ENCODE measurements around the gene PRELID1. TPM values are rescaled to one million over a fixed set of nuclear protein-coding genes. Genes with fewer than 3 reads are reported as not detected.

The PRELID1 gene
- total RNA-seq, 1 experiment from 2014 or later, result 924 TPM

- Histone ChIP-seq H3K36me3 (peaks cover 35% of the 10 kb centered on the region), H3K27me3 (no peaks in the 10 kb centered on the region), H3K9me3 (no peaks in the 10 kb centered on the region), H3K4me3 (no peak overlapping the region)
- no peak for DNase-seq
Observed at GRCh38 chr5:177320879-177321278, 17.3 kb downstream of the PRELID1 start.

GRCh38 chr5:177325868-177326381, 22.3 kb downstream of the PRELID1 start:
- H3K4me3 ChIP-seq, result no peak overlapping the region
- no peaks in the 10 kb centered on the region for H3K9me3 ChIP-seq
- DNase-seq, result no peak
- H3K27me3 ChIP-seq, result no peaks in the 10 kb centered on the region
- peaks cover 45% of the 10 kb centered on the region for H3K36me3 ChIP-seq

GRCh38 chr5:177327539-177328522, 24.2 kb downstream of the PRELID1 start:
- H3K4me3 ChIP-seq, result peak overlapping the region; percentile 18
- peak; percentile 91 for DNase-seq
- peaks cover 55% of the 10 kb centered on the region for H3K36me3 ChIP-seq
- H3K9me3 ChIP-seq, result no peaks in the 10 kb centered on the region
- H3K27me3 ChIP-seq, result no peaks in the 10 kb centered on the region

GRCh38 chr5:177328545-177329231, 25.1 kb downstream of the PRELID1 start:
- Histone ChIP-seq H3K27me3 (no peaks in the 10 kb centered on the region), H3K4me3 (no peak overlapping the region), H3K36me3 (peaks cover 63% of the 10 kb centered on the region), H3K9me3 (no peaks in the 10 kb centered on the region)
- no peak for DNase-seq

- Histone ChIP-seq H3K36me3 (peaks cover 70% of the 10 kb centered on the region), H3K9me3 (no peaks in the 10 kb centered on the region), H3K4me3 (no peak overlapping the region), H3K27me3 (no peaks in the 10 kb centered on the region)
- DNase-seq, result no peak
Observed at GRCh38 chr5:177329883-177330282, 26.3 kb downstream of the PRELID1 start.

- Histone ChIP-seq H3K9me3 (no peaks in the 10 kb centered on the region), H3K36me3 (peaks cover 74% of the 10 kb centered on the region), H3K27me3 (no peaks in the 10 kb centered on the region), H3K4me3 (no peak overlapping the region)
- DNase-seq, result no peak
Observed at GRCh38 chr5:177330991-177331842, 27.6 kb downstream of the PRELID1 start.

GRCh38 chr5:177332031-177332895, 28.7 kb downstream of the PRELID1 start:
- Histone ChIP-seq H3K4me3 (no peak overlapping the region), H3K36me3 (peaks cover 79% of the 10 kb centered on the region), H3K9me3 (no peaks in the 10 kb centered on the region), H3K27me3 (no peaks in the 10 kb centered on the region)
- no peak for DNase-seq

- no peak for DNase-seq
- no peaks in the 10 kb centered on the region for H3K9me3 ChIP-seq
- no peak overlapping the region for H3K4me3 ChIP-seq
- peaks cover 85% of the 10 kb centered on the region for H3K36me3 ChIP-seq
- H3K27me3 ChIP-seq, result no peaks in the 10 kb centered on the region
Observed at GRCh38 chr5:177332896-177333260, 29.3 kb downstream of the PRELID1 start.

GRCh38 chr5:177333420-177334154, 30.0 kb downstream of the PRELID1 start:
- Histone ChIP-seq H3K36me3 (peaks cover 87% of the 10 kb centered on the region), H3K9me3 (no peaks in the 10 kb centered on the region), H3K4me3 (no peak overlapping the region), H3K27me3 (no peaks in the 10 kb centered on the region)
- no peak for DNase-seq

GRCh38 chr5:177334155-177334551, 30.6 kb downstream of the PRELID1 start:
- Histone ChIP-seq H3K27me3 (no peaks in the 10 kb centered on the region), H3K36me3 (peaks cover 86% of the 10 kb centered on the region), H3K4me3 (no peak overlapping the region), H3K9me3 (no peaks in the 10 kb centered on the region)
- DNase-seq, result no peak

- no peaks in the 10 kb centered on the region for H3K9me3 ChIP-seq
- no peaks in the 10 kb centered on the region for H3K27me3 ChIP-seq
- peaks cover 86% of the 10 kb centered on the region for H3K36me3 ChIP-seq
- H3K4me3 ChIP-seq, result no peak overlapping the region
- DNase-seq, result no peak
Observed at GRCh38 chr5:177334781-177335700, 31.4 kb downstream of the PRELID1 start.

GRCh38 chr5:177335701-177336065, 32.1 kb downstream of the PRELID1 start:
- peaks cover 88% of the 10 kb centered on the region for H3K36me3 ChIP-seq
- DNase-seq, result no peak
- no peaks in the 10 kb centered on the region for H3K9me3 ChIP-seq

GRCh38 chr5:177336112-177336511, 32.5 kb downstream of the PRELID1 start:
- Histone ChIP-seq H3K4me3 (no peak overlapping the region), H3K36me3 (peaks cover 88% of the 10 kb centered on the region)
- peak; percentile 37 for DNase-seq

More at GRCh38 chr5:177335701-177336065, 32.1 kb downstream of the PRELID1 start:
- no peak overlapping the region for H3K4me3 ChIP-seq
- no peaks in the 10 kb centered on the region for H3K27me3 ChIP-seq

More at GRCh38 chr5:177336112-177336511, 32.5 kb downstream of the PRELID1 start:
- Histone ChIP-seq H3K27me3 (no peaks in the 10 kb centered on the region), H3K9me3 (no peaks in the 10 kb centered on the region)
